Peyer's patch (tissue), 4 donors: ENCODE results near the gene TRIAP1. TPM values are rescaled to one million over a fixed set of nuclear protein-coding genes. Genes with fewer than 3 reads are reported as not detected.
"Not testable (repeated sequence)": the region's sequence is repeated elsewhere in the genome, so short reads cannot be mapped to it uniquely, and the experiment has no call there.

ENCODE experiments used
- DNase-seq, 3 donors: peaks; one replicate each; pipeline ENCODE4 v3.0.0-alpha.2; 2017 to 2019
- H3K27ac ChIP-seq, 4 donors: fragments of 200-600 bp; sonication (generic); one replicate each; pipeline ENCODE4 v1.5.1; 2016 to 2019
- H3K27me3 ChIP-seq, 2 donors: fragments of 200-600 bp; sonication (generic); one replicate each; pipeline ENCODE4 v1.5.1; 2019
- H3K36me3 ChIP-seq, 3 donors: fragments of 200-600 bp; sonication (generic); one replicate each; pipeline ENCODE4 v1.5.1; 2016 to 2019
- H3K4me1 ChIP-seq, 4 donors: fragments of 200-600 bp; sonication (generic); one replicate each; pipeline ENCODE4 v1.5.1; 2016 to 2019
- H3K4me3 ChIP-seq, 4 donors: fragments of 200-600 bp; sonication (generic); 1 replicate in 3 of 4; 2 replicates in 1 of 4; pipeline ENCODE4 v1.5.1; 2016 to 2019; ENCODE audit warnings: mild to moderate bottlenecking in 1 of 4
- H3K9me3 ChIP-seq, 4 donors: fragments of 200-600 bp; sonication (generic); one replicate each; pipeline ENCODE4 v1.5.1; 2016 to 2019; ENCODE audit warnings: mild to moderate bottlenecking in 1 of 4
- POLR2A ChIP-seq, 2 donors: fragments of 450-650 bp; IDR thresholded peaks; one replicate each; pipeline ENCODE4 v1.5.1; 2017; ENCODE audit warnings: antibody characterized with exemption in 2 of 2, mild to moderate bottlenecking in 2 of 2, moderate library complexity in 2 of 2
- total RNA-seq, 4 donors: library from RNA; depleted of rRNA; stranded (reverse); fragments of >200 nt; gene quantifications; one replicate each; pipeline ENCODE4 v1.1.0, GENCODE V29; 2016
- TF ChIP-seq, protein P1 (sequence below), 6 experiments: fragments of 450-650 bp in 4 of 6; fragments of 200-600 bp in 2 of 6; sonication (generic) in 1 of 6; IDR thresholded peaks; one replicate each; pipeline ENCODE4 v1.5.1; 2017 to 2019; ENCODE audit warnings: antibody characterized with exemption in 6 of 6, mild to moderate bottlenecking in 3 of 6, moderate library complexity in 1 of 6

TRIAP1 gene
- total RNA-seq, 4 donors from 2014 or later: 4.5 to 19.0 (median 6.4) TPM

DNA sequence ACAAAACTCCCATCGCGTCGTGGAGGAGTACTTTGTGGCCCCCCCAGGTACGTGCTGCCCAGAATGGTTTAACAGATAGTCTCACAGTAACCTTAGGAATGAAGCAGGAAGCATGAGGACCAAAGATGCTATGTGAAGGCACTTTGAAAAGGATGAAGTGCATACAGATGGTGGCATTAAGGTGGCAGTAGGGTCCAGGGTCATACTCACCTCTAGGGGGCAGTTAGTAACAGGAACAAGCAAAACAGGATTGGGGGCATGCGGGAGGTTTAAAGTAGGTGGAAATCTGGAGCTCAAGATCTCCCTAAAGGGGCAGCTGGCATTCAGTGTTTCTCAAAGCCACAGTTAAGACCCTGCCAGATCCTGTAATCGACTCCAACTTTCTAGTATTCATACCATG is 10.9 kb upstream of the TRIAP1 start:
- H3K4me3 ChIP-seq: no peak overlapping the region
- H3K4me1 ChIP-seq: no peaks in the 10 kb centered on the region
- H3K36me3 ChIP-seq: peaks cover 0 to 72% (median 0%) of the 10 kb centered on the region in 3 donors
- DNase-seq: no peak
- H3K9me3 ChIP-seq: no peaks in the 10 kb centered on the region
- TF ChIP-seq, protein P1, sequence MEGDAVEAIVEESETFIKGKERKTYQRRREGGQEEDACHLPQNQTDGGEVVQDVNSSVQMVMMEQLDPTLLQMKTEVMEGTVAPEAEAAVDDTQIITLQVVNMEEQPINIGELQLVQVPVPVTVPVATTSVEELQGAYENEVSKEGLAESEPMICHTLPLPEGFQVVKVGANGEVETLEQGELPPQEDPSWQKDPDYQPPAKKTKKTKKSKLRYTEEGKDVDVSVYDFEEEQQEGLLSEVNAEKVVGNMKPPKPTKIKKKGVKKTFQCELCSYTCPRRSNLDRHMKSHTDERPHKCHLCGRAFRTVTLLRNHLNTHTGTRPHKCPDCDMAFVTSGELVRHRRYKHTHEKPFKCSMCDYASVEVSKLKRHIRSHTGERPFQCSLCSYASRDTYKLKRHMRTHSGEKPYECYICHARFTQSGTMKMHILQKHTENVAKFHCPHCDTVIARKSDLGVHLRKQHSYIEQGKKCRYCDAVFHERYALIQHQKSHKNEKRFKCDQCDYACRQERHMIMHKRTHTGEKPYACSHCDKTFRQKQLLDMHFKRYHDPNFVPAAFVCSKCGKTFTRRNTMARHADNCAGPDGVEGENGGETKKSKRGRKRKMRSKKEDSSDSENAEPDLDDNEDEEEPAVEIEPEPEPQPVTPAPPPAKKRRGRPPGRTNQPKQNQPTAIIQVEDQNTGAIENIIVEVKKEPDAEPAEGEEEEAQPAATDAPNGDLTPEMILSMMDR (IDR thresholded peaks at IDR 0.05): no peak
- no peak for TF ChIP-seq POLR2A (IDR thresholded peaks at IDR 0.05)
- no peak overlapping the region for H3K27ac ChIP-seq
- H3K27me3 ChIP-seq: no peaks in the 10 kb centered on the region

DNA sequence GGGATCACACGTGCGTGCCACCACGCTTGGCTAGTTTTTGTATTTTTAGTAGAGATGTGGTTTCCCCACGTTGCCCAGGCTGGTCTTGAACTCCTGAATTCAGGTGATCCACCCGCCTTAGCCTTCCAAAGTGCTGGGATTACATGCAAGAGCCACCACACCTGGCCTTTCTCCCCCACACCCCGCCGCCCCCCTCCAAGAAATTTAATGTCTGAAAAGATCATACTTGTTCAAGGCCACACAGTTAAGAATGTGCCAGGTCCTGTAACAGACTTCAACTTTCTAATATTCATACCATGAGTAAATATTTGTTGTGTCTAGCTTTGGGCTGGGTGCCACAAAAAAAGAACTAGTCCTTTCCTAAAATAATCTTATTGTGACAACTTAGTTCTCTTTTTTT is 9.1 kb upstream of the TRIAP1 start:
- H3K9me3 ChIP-seq: no peaks in the 10 kb centered on the region
- peaks cover 0 to 54% (median 0%) of the 10 kb centered on the region in 3 donors for H3K36me3 ChIP-seq
- no peak overlapping the region for H3K4me3 ChIP-seq
- H3K4me1 ChIP-seq: no peaks in the 10 kb centered on the region
- no peak for DNase-seq
- H3K27ac ChIP-seq: no peak overlapping the region
- TF ChIP-seq, protein P1 (IDR thresholded peaks at IDR 0.05): no peak
- TF ChIP-seq POLR2A (IDR thresholded peaks at IDR 0.05): no peak
- H3K27me3 ChIP-seq: no peaks in the 10 kb centered on the region

DNA sequence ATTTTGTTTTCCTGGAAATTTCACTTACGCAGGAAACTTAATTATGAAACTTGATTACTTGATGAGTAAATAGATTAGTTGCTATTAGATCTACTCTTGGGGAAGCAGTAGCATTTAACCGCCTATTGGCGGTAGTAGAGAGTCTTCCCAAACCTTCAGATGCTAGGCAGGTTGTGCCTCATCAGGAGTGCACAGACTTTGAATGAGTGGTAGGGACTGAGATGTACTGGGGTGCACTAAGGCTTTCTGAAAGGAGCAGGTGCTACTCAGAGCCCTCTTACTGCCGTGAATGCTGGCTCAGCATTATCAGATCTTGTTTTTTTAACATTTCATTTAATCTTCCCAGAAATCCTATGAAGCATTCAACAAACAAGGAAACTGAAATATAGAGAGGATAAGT is 7.8 kb upstream of the TRIAP1 start:
- Histone ChIP-seq H3K27ac (no peak overlapping the region), H3K4me3 (no peak overlapping the region), H3K9me3 (no peaks in the 10 kb centered on the region), H3K27me3 (no peaks in the 10 kb centered on the region), H3K36me3 (peaks cover 0 to 52% (median 0%) of the 10 kb centered on the region in 3 donors), H3K4me1 (no peaks in the 10 kb centered on the region)
- TF ChIP-seq POLR2A (IDR thresholded peaks at IDR 0.05): no peak
- TF ChIP-seq, protein P1 (IDR thresholded peaks at IDR 0.05): peak; percentile 33 to 65 (median 56)
- DNase-seq: no peak

DNA sequence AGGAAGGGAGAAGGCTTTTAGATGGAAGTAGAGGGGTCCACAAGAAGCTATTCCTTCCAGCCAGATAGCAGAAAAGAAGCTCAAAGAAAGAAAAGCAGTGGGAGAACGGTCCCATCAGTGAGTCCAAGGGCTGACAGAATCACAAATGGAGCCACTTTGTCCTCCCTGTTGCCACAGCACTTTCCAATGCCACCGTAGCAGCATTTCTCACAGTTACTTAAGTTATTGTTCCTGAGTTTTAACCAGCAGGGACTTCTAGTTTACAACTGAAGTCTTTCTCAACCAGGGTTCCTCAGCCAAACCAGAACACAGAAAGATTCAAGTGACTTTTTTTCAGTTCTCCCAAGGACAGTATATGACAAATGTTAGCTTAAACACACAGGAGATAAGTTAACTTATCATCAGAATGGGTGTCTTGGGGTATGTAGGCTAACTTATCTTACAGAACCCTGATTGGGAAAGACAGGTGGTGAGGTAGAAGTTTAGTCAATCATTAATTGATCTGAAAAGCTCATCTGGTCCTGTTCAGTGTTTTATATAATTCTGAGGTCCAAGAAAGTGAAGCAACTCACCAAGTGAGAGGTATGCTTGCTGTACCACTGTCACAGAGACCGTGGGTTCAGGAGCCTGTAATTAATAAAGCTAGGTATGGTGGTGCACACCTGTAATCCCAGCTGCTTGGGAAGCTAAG is 7.0 kb upstream of the TRIAP1 start:
- no peak for DNase-seq
- H3K4me3 ChIP-seq: no peak overlapping the region
- H3K27me3 ChIP-seq: no peaks in the 10 kb centered on the region
- H3K27ac ChIP-seq: no peak overlapping the region
- peaks cover 0 to 44% (median 0%) of the 10 kb centered on the region in 3 donors for H3K36me3 ChIP-seq
- TF ChIP-seq POLR2A (IDR thresholded peaks at IDR 0.05): no peak
- TF ChIP-seq, protein P1 (IDR thresholded peaks at IDR 0.05): no peak
- no peaks in the 10 kb centered on the region for H3K9me3 ChIP-seq
- no peaks in the 10 kb centered on the region for H3K4me1 ChIP-seq

DNA sequence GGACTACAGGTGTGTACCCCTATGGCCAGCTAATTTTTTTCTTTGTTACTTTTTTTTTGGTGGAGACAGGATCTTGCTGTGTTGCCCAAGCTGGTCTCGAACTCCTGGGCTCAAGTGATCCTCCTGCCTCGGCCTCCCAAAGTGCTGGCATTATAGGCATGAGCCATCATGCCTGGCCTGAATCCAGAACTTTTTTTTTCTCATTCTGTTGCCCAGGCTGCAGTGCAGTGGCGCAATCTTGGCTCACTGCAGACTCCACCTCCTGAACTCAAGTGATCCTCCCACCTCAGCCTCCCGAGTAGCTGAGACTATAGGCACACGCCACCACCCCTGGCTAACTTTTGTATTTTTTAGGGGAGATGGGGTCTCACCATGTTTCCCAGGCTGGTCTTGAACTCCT is 6.3 kb upstream of the TRIAP1 start:
- not testable (repeated sequence) for H3K27ac ChIP-seq, DNase-seq, H3K4me1 ChIP-seq, H3K4me3 ChIP-seq, H3K9me3 ChIP-seq, H3K27me3 ChIP-seq
- H3K36me3 ChIP-seq: peaks cover 0 to 38% (median 0%) of the 10 kb centered on the region in 3 donors

DNA sequence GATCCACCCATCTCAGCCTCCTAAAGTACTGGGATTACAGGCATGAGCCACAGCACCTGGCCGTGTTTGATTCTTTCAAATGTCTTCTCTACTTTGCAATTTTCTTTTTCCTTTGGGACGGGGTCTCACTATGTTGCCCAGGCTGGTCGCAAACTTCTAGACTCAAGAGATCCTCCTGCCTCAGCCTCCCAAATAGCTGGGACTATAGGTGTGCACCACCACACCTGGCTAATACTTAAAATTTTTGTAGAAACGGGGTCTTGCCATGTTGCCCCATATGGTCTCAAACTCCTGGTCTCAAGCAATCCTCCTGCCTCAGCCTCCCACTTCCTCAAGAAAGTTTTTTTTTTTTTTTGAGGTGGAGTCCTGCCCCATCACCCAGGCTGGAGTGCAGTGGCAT is 1.8 kb upstream of the TRIAP1 start:
- DNase-seq: no peak
- TF ChIP-seq, protein P1 (IDR thresholded peaks at IDR 0.05): no peak
- TF ChIP-seq POLR2A (IDR thresholded peaks at IDR 0.05): no peak
- H3K9me3 ChIP-seq: no peaks in the 10 kb centered on the region
- H3K4me3 ChIP-seq: no peak overlapping the region
- no peak overlapping the region for H3K27ac ChIP-seq
- H3K27me3 ChIP-seq: no peaks in the 10 kb centered on the region
- peaks cover 0 to 30% (median 0%) of the 10 kb centered on the region in 3 donors for H3K36me3 ChIP-seq
- H3K4me1 ChIP-seq: peaks cover 0 to 20% (median 10%) of the 10 kb centered on the region in 4 donors

DNA sequence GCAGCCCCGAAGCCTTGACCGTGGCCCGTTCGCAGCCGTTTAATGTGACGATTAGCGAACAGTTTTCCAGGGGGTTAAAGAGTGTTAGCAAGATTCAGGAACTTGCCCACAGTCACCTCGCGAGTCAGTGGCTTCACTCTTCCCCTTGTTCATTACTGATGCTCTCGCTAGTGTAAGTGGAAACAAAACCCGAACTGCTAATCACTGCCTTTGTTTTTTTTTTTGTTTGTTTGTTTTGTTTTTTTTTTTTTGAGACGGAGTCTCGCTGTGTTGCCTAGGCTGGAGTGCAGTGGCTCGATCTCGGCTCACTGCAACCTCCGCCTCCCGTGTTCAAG is 627 bp upstream of the TRIAP1 start:
- DNase-seq: peak in 1 of 3 donors; percentile 18
- Histone ChIP-seq H3K4me1 (peaks cover 0 to 20% (median 10%) of the 10 kb centered on the region in 4 donors), H3K27ac (peak overlapping the region; percentile 87 to 91 (median 90)), H3K36me3 (peaks cover 0 to 40% (median 0%) of the 10 kb centered on the region in 3 donors), H3K4me3 (peak overlapping the region; percentile 64 to 92 (median 89))
- not testable (repeated sequence) for H3K27me3 ChIP-seq, H3K9me3 ChIP-seq
